HL-60 (cell line): ENCODE results near the gene LETM1.

Experiments
- DNase-seq, 2 experiments: peaks; one replicate each; pipeline ENCODE4 v3.0.0-alpha.2; 2010 to 2020; ENCODE audit warnings: low read depth in 1 of 2, low spot score in 1 of 2
- H3K27ac ChIP-seq: fragments of 250-450 bp; sonication (Bioruptor Pico); replicated peaks from 2 replicates; pipeline ENCODE4 v1.5.1; 2020; ENCODE audit warnings: mild to moderate bottlenecking, moderate library complexity
- H3K27me3 ChIP-seq: fragments of 250-450 bp; sonication (Bioruptor Pico); 2 replicates; pipeline ENCODE4 v1.5.1; 2021; ENCODE audit warnings: mild to moderate bottlenecking, moderate library complexity; ENCODE audit not compliant: insufficient read depth, poor library complexity, severe bottlenecking
- H3K4me3 ChIP-seq: replicated peaks from 2 replicates; pipeline ENCODE4 v1.5.1; 2011; ENCODE audit warnings: mild to moderate bottlenecking, control low read depth, low read length; ENCODE audit not compliant: insufficient read depth
- GABPA ChIP-seq: IDR thresholded peaks from 2 replicates; pipeline ENCODE4 v1.6.1; 2012; ENCODE audit warnings: low read depth
- POLR2AphosphoS5 ChIP-seq: IDR thresholded peaks from 2 replicates; pipeline ENCODE4 v1.6.1; 2012; ENCODE audit warnings: low read depth
- SPI1 ChIP-seq: IDR thresholded peaks from 2 replicates; pipeline ENCODE4 v1.6.1; 2012; ENCODE audit warnings: low read depth, mild to moderate bottlenecking, borderline replicate concordance
- TF ChIP-seq, protein P1 (sequence below): IDR thresholded peaks from 2 replicates; pipeline ENCODE4 v1.6.1; 2012; ENCODE audit warnings: low read depth; ENCODE audit not compliant: insufficient replicate concordance
- TF ChIP-seq, protein P2 (sequence below): IDR thresholded peaks from one replicate; pipeline ENCODE4 v1.5.1; 2011; ENCODE audit warnings: low read length, control low read depth, inconsistent platforms; ENCODE audit not compliant: insufficient read depth

Gene LETM1

DNA sequence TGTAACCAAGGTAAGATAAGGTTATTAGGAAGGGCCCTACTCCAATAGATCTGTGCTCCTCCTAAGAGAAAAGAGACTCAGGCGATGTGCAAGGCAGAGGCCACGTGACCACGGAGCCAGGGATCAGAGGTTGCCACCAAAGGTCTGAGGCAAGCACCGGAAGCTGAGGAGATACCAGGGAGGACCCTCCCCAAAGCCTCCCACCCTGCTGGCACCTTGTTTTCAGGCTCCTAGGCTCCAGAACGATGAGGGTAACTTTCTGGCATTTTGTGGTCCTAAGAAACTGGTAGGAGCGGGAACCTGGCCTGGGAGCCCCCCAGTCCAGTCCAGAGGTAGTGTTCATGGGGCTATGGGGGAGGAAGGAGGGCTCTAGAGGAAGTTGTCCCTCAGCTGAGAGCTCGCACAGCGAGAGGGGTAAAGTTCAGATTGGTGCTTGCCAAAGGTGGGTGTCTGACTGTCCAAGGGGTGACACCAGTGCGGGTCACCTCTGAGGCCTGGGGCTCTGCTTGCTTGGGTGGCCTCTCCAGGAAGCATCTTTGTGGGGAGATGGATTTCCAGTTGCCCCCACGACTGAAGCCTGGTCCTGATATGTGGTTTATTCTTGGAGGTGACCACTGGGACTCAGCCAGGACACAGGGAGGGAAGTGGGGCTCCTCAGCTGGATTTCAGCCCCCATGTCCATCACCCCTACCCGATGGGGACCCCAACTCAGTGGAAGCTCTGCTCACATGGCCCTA is 7.5 kb upstream of the LETM1 start:
- TF ChIP-seq GABPA (no peak), POLR2AphosphoS5 (no peak), SPI1 (no peak)
- TF ChIP-seq, protein P1, sequence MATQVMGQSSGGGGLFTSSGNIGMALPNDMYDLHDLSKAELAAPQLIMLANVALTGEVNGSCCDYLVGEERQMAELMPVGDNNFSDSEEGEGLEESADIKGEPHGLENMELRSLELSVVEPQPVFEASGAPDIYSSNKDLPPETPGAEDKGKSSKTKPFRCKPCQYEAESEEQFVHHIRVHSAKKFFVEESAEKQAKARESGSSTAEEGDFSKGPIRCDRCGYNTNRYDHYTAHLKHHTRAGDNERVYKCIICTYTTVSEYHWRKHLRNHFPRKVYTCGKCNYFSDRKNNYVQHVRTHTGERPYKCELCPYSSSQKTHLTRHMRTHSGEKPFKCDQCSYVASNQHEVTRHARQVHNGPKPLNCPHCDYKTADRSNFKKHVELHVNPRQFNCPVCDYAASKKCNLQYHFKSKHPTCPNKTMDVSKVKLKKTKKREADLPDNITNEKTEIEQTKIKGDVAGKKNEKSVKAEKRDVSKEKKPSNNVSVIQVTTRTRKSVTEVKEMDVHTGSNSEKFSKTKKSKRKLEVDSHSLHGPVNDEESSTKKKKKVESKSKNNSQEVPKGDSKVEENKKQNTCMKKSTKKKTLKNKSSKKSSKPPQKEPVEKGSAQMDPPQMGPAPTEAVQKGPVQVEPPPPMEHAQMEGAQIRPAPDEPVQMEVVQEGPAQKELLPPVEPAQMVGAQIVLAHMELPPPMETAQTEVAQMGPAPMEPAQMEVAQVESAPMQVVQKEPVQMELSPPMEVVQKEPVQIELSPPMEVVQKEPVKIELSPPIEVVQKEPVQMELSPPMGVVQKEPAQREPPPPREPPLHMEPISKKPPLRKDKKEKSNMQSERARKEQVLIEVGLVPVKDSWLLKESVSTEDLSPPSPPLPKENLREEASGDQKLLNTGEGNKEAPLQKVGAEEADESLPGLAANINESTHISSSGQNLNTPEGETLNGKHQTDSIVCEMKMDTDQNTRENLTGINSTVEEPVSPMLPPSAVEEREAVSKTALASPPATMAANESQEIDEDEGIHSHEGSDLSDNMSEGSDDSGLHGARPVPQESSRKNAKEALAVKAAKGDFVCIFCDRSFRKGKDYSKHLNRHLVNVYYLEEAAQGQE: no peak
- TF ChIP-seq, protein P2, sequence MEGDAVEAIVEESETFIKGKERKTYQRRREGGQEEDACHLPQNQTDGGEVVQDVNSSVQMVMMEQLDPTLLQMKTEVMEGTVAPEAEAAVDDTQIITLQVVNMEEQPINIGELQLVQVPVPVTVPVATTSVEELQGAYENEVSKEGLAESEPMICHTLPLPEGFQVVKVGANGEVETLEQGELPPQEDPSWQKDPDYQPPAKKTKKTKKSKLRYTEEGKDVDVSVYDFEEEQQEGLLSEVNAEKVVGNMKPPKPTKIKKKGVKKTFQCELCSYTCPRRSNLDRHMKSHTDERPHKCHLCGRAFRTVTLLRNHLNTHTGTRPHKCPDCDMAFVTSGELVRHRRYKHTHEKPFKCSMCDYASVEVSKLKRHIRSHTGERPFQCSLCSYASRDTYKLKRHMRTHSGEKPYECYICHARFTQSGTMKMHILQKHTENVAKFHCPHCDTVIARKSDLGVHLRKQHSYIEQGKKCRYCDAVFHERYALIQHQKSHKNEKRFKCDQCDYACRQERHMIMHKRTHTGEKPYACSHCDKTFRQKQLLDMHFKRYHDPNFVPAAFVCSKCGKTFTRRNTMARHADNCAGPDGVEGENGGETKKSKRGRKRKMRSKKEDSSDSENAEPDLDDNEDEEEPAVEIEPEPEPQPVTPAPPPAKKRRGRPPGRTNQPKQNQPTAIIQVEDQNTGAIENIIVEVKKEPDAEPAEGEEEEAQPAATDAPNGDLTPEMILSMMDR: no peak
- DNase-seq: no peak
- Histone ChIP-seq H3K27me3 (no peaks in the 10 kb centered on the region), H3K4me3 (no peak overlapping the region), H3K27ac (no peak overlapping the region)

DNA sequence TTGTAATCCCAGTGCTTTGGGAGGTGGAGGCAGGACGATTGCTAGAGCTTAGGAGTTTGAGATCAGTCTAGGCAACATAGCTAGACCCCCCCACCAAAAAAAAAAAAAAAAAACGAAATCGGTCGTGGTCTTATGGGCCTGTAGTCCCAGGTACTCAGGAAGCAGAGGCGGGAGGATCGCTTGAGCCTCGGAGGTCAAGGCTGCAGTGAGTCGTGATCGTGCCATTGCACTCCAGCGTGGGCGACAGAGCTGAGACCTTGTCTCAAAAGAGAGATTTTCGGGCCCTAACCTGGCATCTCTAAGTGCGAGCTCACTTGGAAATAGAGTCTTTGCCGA is 7.0 kb upstream of the LETM1 start:
- H3K27me3 ChIP-seq: no peaks in the 10 kb centered on the region
- DNase-seq: no peak
- H3K4me3 ChIP-seq: no peak overlapping the region
- TF ChIP-seq, protein P2: no peak
- no peak for TF ChIP-seq GABPA
- TF ChIP-seq, protein P1: no peak
- TF ChIP-seq SPI1: no peak
- no peak for TF ChIP-seq POLR2AphosphoS5
- H3K27ac ChIP-seq: no peak overlapping the region

DNA sequence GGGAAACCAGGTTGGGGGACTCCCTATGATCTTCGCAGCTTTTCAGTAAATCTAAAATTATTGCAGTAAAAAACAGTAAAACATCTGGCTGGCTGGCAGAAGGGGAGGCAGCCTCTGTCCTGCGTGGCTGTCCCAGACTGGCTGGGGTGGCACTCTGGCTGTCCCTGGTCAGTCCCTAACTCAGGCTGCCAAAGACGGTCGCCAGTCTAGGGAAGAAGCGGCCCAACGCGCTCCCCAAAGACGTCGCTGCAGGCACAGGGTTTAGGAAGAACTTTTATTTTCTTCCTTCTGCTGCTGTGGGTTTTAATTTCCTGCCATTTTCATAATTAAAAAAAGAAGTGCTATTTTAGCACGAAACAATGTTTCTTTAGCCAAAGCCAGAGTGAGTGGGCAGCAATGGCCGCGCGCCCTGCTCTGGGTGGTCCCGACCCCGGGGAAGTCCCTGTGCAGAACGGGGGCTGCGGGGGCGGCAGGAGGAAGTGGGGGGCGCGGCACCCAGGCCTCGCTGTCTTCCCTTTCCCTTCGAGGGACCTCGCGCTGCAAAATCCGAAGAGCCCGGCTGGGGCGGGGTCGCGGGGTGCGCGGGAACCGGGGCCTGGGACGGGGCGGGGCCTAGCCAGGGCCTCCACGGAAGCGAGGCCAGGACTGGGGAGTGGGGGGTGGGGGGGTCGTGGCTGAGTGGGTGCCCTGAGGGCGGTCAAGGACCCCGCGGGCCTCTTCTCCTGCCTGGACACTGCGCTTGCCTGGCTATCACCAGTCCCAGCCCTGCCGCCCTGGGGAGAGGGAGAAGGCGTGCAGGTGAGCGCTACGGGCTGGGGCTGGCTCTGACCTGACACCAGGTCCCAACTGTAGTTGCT is 6.3 kb upstream of the LETM1 start:
- Histone ChIP-seq H3K27me3 (no peaks in the 10 kb centered on the region), H3K4me3 (no peak overlapping the region), H3K27ac (no peak overlapping the region)
- TF ChIP-seq SPI1: no peak
- TF ChIP-seq, protein P2: no peak
- TF ChIP-seq POLR2AphosphoS5: no peak
- TF ChIP-seq, protein P1: no peak
- no peak for TF ChIP-seq GABPA
- DNase-seq: no peak
